ENCODE results near the gene CD7.

CD7 gene

GRCh38 chr17:82314012-82314726 lies 3.2 kb downstream of the CD7 start:
- DNase-seq, result no peak

- no peak for DNase-seq
Measured at GRCh38 chr17:82313195-82314011, 4.0 kb downstream of the CD7 start.

- no peak for DNase-seq
Measured at GRCh38 chr17:82311971-82312370, 5.4 kb downstream of the CD7 start.

GRCh38 chr17:82310877-82311276 lies 6.5 kb downstream of the CD7 start:
- DNase-seq, result no peak

GRCh38 chr17:82309656-82310570 lies 7.5 kb downstream of the CD7 start:
- no peak for DNase-seq

GRCh38 chr17:82305727-82306300 lies 11.6 kb downstream of the CD7 start:
- no peak for DNase-seq

GRCh38 chr17:82304826-82305726 lies 12.3 kb downstream of the CD7 start:
- DNase-seq, result no peak

- no peak for DNase-seq
Measured at GRCh38 chr17:82303944-82304808, 13.2 kb downstream of the CD7 start.

- DNase-seq, result no peak
Measured at GRCh38 chr17:82302991-82303943, 14.1 kb downstream of the CD7 start.

- DNase-seq, result no peak
Measured at GRCh38 chr17:82302568-82302963, 14.8 kb downstream of the CD7 start.

- DNase-seq, result no peak
Measured at GRCh38 chr17:82301916-82302567, 15.4 kb downstream of the CD7 start.

GRCh38 chr17:82301300-82301915 lies 16.0 kb downstream of the CD7 start:
- no peak for DNase-seq

GRCh38 chr17:82300707-82301270 lies 16.6 kb downstream of the CD7 start:
- no peak for DNase-seq

- no peak for DNase-seq
Measured at GRCh38 chr17:82300228-82300627, 17.2 kb downstream of the CD7 start.

- no peak for DNase-seq
Measured at GRCh38 chr17:82299452-82299851, 18.0 kb downstream of the CD7 start.

GRCh38 chr17:82298538-82299421 lies 18.6 kb downstream of the CD7 start:
- no peak for DNase-seq

All from NCI-H748 treated with DMSO at 0.1 percent for 48 hours (cell line).